GM12878 (cell line): ENCODE results near the gene DAB2IP. TPM values are rescaled to one million over a fixed set of nuclear protein-coding genes. Genes with fewer than 3 reads are reported as not detected.

Source experiments
- ATAC-seq: fragments of 200-7000 bp; cut with Tn5 transposase; 3 replicates; pipeline ENCODE4 v1.9.1; 2020; ENCODE audit warnings: mild to moderate bottlenecking, moderate library complexity
- BruUV-seq: library from RNA; stranded (reverse); fragments of 400-500 nt; replicated peaks from 2 replicates; lab custom pipeline; 2021; lab: Mats Ljungman, UMichigan
- CTCF ChIA-PET: fragments of 300-600 bp; sonication (Branson Sonifier 250); formaldehyde crosslinking; extraction: SDS; loops from one replicate; lab custom pipeline; 2021; ENCODE audit warnings: inconsistent platforms; lab: Yijun Ruan, JAX
- POLR2A ChIA-PET: fragments of 350-600 bp; formaldehyde crosslinking; extraction: SDS; loops from one replicate; lab custom pipeline; 2021; ENCODE audit warnings: inconsistent platforms; lab: Charles Lee
- RAD21 ChIA-PET: fragments of 300-600 bp; sonication (Branson Sonifier 250); formaldehyde crosslinking; loops from one replicate; lab custom pipeline; 2023; ENCODE audit warnings: antibody characterized with exemption; ENCODE audit not compliant: unreplicated experiment; lab: Charles Lee
- SMC1A ChIA-PET: fragments of 300-600 bp; sonication (Branson Sonifier 250); formaldehyde crosslinking; loops from one replicate; lab custom pipeline; 2023; ENCODE audit not compliant: unreplicated experiment, uncharacterized antibody; lab: Charles Lee
- DNase-seq: peaks from one replicate; pipeline ENCODE4 v3.0.0-alpha.2; 2011; ENCODE audit warnings: low read depth, low spot score
- FAIRE-seq: peaks from 3 replicates; lab custom pipeline; 2011; peaks lifted over from hg19 to GRCh38; lab: Jason Lieb, UNC
- H2AFZ ChIP-seq: 2 replicates; pipeline ENCODE4 v1.6.0; 2011; ENCODE audit warnings: low read depth, low read length, control low read depth; ENCODE audit not compliant: control insufficient read depth
- H3K27ac ChIP-seq: 2 replicates; pipeline ENCODE4 v1.5.1; 2011; ENCODE audit warnings: control low read depth; ENCODE audit not compliant: control insufficient read depth, insufficient read depth
- H3K27me3 ChIP-seq, 2 experiments: replicated peaks in 1 of 2; 2 replicates each; pipeline versions ENCODE4 v1.6.0 to v1.6.1; 2011; ENCODE audit warnings: low read length in 1 of 2; ENCODE audit not compliant: control insufficient read depth in 2 of 2, insufficient read depth in 2 of 2
- H3K36me3 ChIP-seq, 2 experiments: 2 replicates each; pipeline ENCODE4 v1.5.1; 2011; ENCODE audit warnings: low read length in 1 of 2; ENCODE audit not compliant: control insufficient read depth in 2 of 2, insufficient read depth in 2 of 2
- H3K4me1 ChIP-seq: 2 replicates; pipeline ENCODE4 v1.6.1; 2011; ENCODE audit warnings: mild to moderate bottlenecking, low read length, moderate library complexity, mixed read lengths; ENCODE audit not compliant: control insufficient read depth, insufficient read depth
- H3K4me2 ChIP-seq: 2 replicates; pipeline ENCODE4 v1.6.0; 2011; ENCODE audit warnings: control low read depth; ENCODE audit not compliant: control insufficient read depth, insufficient read depth
- H3K4me3 ChIP-seq: fragments of 200-600 bp; sonication (generic); 2 replicates; pipeline ENCODE4 v1.5.1; 2016
- H3K79me2 ChIP-seq: 2 replicates; pipeline ENCODE4 v1.6.0; 2011; ENCODE audit warnings: low read length; ENCODE audit not compliant: control insufficient read depth, insufficient read depth
- H3K9ac ChIP-seq: 2 replicates; pipeline ENCODE4 v1.8.0; 2011; ENCODE audit warnings: low read length, control low read depth, mixed read lengths; ENCODE audit not compliant: control insufficient read depth, insufficient read depth
- H3K9me3 ChIP-seq: replicated peaks from 3 replicates; pipeline ENCODE4 v1.5.1; 2011; ENCODE audit warnings: mild to moderate bottlenecking, low read length; ENCODE audit not compliant: control insufficient read depth, insufficient read depth
- H4K20me1 ChIP-seq: 2 replicates; pipeline ENCODE4 v1.6.0; 2011; ENCODE audit not compliant: control insufficient read depth, insufficient read depth
- MYC ChIP-seq: IDR thresholded peaks from 2 replicates; pipeline ENCODE4 v1.6.1; 2011; ENCODE audit warnings: mild to moderate bottlenecking, low read length, moderate library complexity, inconsistent platforms; ENCODE audit not compliant: insufficient read depth, insufficient replicate concordance, insufficient read length, severe bottlenecking
- SMAD5 ChIP-seq: IDR thresholded peaks from 2 replicates; pipeline ENCODE4 v1.6.1; 2016; ENCODE audit warnings: antibody characterized with exemption, low read depth
- ZNF274 ChIP-seq: IDR thresholded peaks from one replicate; pipeline ENCODE4 v1.8.0; 2011; ENCODE audit not compliant: insufficient read length, insufficient read depth
- ZNF592 ChIP-seq: fragments of 450-650 bp; IDR thresholded peaks from 2 replicates; pipeline ENCODE4 v1.6.1; 2017; ENCODE audit warnings: mild to moderate bottlenecking, moderate library complexity
- ZZZ3 ChIP-seq: IDR thresholded peaks from 2 replicates; pipeline ENCODE4 v1.6.1; 2011; ENCODE audit warnings: low read depth; ENCODE audit not compliant: control insufficient read depth, insufficient read length
- WGBS: methylation state at CpG from one replicate; pipeline ENCODE4 v1.1.6; 2016; ENCODE audit warnings: low lambda C conversion rate; ENCODE audit not compliant: insufficient replicate concordance, insufficient coverage; ENCODE audit errors: missing lambda C conversion rate; 5-methylcytosine and 5-hydroxymethylcytosine counted together
- in situ Hi-C: fragments of 300-500 bp; cut with MboI; formaldehyde crosslinking; loops from 9 replicates; pipeline ENCODE4 v1.14.3; 2018; ENCODE audit warnings: mixed read lengths
- intact Hi-C: fragments of 100-400 bp; cut with micrococcal nuclease; formaldehyde crosslinking; loops from one replicate; pipeline ENCODE4 v1.14.2; 2022; ENCODE audit not compliant: unreplicated experiment
- polyA plus RNA-seq, 11 experiments: library from polyadenylated mRNA; depleted of rRNA in 4 of 11; unstranded in 6 of 11; stranded (reverse) in 5 of 11; fragments of >200 nt; fragmentation: Nextera tagmentation in 4 of 11; fragmentation: Illumina TruSeq in 1 of 11; extraction: Ambion mirVana in 4 of 11; extraction: Trizol in 1 of 11; gene quantifications; 1 replicate in 1 of 11; 2 replicates in 10 of 11; pipeline versions ENCODE4 v1.2.1 to v1.2.3, GENCODE V29; 2011 to 2016; ENCODE audit warnings: inconsistent platforms in 2 of 11, missing spikeins in 2 of 11, low read depth in 1 of 11
- total RNA-seq, 4 experiments: library from RNA; depleted of rRNA in 3 of 4; stranded (reverse); fragments of >200 nt in 3 of 4; fragmentation: Illumina TruSeq in 1 of 4; extraction: Trizol in 1 of 4; gene quantifications; 2 replicates each; pipeline versions ENCODE4 v1.2.1 to v1.2.3, GENCODE V29; 2013 to 2021
- TF ChIP-seq, protein P1 (sequence below): fragments of 150-350 bp; IDR thresholded peaks from 2 replicates; pipeline ENCODE4 v1.6.1; 2016; ENCODE audit warnings: low read depth, low read length
- TF ChIP-seq, protein P2 (sequence below), 3 experiments: IDR thresholded peaks in 2 of 3; conservative IDR thresholded peaks in 1 of 3; 2 replicates each; pipeline ENCODE4 v1.5.1; 2011; ENCODE audit warnings: low read depth in 3 of 3, low read length in 3 of 3, mild to moderate bottlenecking in 3 of 3, control low read depth in 2 of 3, moderate library complexity in 2 of 3, inconsistent platforms in 1 of 3, mixed read lengths in 1 of 3; ENCODE audit not compliant: control insufficient read depth in 2 of 3, insufficient read depth in 1 of 3; ENCODE audit errors: extremely low read depth in 1 of 3

DAB2IP gene
- total and polyA plus RNA-seq, 10 of the 15 experiments (the other 5 are each of a cell fraction or from before 2014, with no cell fraction given), result 0.03 to 0.38 (median 0.14) TPM; not detected in 6

- TF ChIP-seq, protein P1, sequence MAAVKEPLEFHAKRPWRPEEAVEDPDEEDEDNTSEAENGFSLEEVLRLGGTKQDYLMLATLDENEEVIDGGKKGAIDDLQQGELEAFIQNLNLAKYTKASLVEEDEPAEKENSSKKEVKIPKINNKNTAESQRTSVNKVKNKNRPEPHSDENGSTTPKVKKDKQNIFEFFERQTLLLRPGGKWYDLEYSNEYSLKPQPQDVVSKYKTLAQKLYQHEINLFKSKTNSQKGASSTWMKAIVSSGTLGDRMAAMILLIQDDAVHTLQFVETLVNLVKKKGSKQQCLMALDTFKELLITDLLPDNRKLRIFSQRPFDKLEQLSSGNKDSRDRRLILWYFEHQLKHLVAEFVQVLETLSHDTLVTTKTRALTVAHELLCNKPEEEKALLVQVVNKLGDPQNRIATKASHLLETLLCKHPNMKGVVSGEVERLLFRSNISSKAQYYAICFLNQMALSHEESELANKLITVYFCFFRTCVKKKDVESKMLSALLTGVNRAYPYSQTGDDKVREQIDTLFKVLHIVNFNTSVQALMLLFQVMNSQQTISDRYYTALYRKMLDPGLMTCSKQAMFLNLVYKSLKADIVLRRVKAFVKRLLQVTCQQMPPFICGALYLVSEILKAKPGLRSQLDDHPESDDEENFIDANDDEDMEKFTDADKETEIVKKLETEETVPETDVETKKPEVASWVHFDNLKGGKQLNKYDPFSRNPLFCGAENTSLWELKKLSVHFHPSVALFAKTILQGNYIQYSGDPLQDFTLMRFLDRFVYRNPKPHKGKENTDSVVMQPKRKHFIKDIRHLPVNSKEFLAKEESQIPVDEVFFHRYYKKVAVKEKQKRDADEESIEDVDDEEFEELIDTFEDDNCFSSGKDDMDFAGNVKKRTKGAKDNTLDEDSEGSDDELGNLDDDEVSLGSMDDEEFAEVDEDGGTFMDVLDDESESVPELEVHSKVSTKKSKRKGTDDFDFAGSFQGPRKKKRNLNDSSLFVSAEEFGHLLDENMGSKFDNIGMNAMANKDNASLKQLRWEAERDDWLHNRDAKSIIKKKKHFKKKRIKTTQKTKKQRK, result no peak
- TF ChIP-seq, protein P2, sequence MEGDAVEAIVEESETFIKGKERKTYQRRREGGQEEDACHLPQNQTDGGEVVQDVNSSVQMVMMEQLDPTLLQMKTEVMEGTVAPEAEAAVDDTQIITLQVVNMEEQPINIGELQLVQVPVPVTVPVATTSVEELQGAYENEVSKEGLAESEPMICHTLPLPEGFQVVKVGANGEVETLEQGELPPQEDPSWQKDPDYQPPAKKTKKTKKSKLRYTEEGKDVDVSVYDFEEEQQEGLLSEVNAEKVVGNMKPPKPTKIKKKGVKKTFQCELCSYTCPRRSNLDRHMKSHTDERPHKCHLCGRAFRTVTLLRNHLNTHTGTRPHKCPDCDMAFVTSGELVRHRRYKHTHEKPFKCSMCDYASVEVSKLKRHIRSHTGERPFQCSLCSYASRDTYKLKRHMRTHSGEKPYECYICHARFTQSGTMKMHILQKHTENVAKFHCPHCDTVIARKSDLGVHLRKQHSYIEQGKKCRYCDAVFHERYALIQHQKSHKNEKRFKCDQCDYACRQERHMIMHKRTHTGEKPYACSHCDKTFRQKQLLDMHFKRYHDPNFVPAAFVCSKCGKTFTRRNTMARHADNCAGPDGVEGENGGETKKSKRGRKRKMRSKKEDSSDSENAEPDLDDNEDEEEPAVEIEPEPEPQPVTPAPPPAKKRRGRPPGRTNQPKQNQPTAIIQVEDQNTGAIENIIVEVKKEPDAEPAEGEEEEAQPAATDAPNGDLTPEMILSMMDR (IDR thresholded peaks at IDR 0.05 in 2 of 3, conservative IDR thresholded peaks at IDR 0.05 in 1 of 3; ENCODE audit: control insufficient read depth in 2 of 3, extremely low read depth in 1 of 3, insufficient read depth in 1 of 3, low read depth in 3 of 3, low read length in 3 of 3), result no peak
These were observed 159.7 kb downstream of the DAB2IP start (continued) for GRCh38 chr9:121811140-121811539.

DNA sequence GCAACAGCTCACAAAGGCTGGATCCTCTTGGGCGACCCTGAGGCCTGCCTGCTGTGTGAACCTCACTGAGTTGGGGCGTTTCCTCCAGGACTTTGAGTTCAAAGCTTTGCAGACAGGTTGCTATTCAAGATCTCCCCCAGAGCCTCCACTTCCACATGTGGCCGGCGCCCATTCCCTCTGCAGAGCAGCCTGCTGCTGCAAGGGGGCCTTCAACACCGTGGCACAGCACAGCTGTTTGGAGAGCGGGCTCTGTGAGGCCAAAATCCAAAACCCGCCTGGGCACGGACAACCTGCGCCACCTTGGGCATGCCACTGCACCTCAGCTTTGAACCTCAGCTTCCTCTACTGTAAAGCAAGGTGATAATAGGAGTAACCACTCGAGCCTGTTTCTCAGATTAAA is 160.3 kb downstream of the DAB2IP start:
- ATAC-seq (no peak), DNase-seq (no peak), FAIRE-seq (no peak)
- no peak overlapping the region for H3K27ac ChIP-seq
- intact Hi-C loops (no loop called here), in situ Hi-C loops (no loop called here)
- H4K20me1 ChIP-seq, result no peaks in the 10 kb centered on the region
- H3K9me3 ChIP-seq, result no peaks in the 10 kb centered on the region
- H3K4me1 ChIP-seq, result no peaks in the 10 kb centered on the region
- H3K4me2 ChIP-seq, result no peak overlapping the region
- no peaks in the 10 kb centered on the region for H3K36me3 ChIP-seq
- ChIA-PET RAD21 (no interaction called here), SMC1A (no interaction called here), CTCF (interaction anchor here (0.6 kb wide), 1 partner anchor 265 kb away, joined by 3 read pairs; no protein-coding TSS in a partner anchor), POLR2A (no interaction called here)
- no peak overlapping the region for H2AFZ ChIP-seq
- H3K9ac ChIP-seq, result no peak overlapping the region
- no TSS peak for BruUV-seq
- TF ChIP-seq ZNF274 (no peak), MYC (no peak), ZZZ3 (no peak), ZNF592 (no peak), SMAD5 (no peak)
- TF ChIP-seq, protein P1, result no peak
- H3K27me3 ChIP-seq, result peaks cover 0 to 1% of the 10 kb centered on the region in 2 experiments; a peak in 1 of 4 replicates
- WGBS, result 49% methylated on average over 10 of the region's 10 CpGs
- H3K79me2 ChIP-seq, result no peaks in the 10 kb centered on the region
- no peak overlapping the region for H3K4me3 ChIP-seq
